Measurements from ENCODE around the gene MMP15.

DNA sequence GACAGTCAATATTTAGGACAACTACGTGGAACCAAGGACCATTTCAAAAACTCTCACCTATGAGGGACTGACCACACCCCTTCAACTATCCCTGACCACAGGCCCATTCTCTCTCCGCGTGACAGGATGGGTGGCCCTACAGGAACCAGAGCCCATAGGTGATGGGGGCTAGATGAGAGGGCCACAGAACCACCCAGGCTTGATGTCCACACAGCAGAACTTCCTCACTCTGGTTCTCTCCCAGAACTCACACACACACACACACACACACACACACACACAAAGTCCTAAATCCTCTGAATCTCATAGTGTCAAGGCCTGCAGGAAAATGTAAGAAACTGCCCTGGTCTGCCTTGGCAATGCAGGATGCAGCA, 26.6 kb upstream of the MMP15 start:
- TF ChIP-seq, protein P1, sequence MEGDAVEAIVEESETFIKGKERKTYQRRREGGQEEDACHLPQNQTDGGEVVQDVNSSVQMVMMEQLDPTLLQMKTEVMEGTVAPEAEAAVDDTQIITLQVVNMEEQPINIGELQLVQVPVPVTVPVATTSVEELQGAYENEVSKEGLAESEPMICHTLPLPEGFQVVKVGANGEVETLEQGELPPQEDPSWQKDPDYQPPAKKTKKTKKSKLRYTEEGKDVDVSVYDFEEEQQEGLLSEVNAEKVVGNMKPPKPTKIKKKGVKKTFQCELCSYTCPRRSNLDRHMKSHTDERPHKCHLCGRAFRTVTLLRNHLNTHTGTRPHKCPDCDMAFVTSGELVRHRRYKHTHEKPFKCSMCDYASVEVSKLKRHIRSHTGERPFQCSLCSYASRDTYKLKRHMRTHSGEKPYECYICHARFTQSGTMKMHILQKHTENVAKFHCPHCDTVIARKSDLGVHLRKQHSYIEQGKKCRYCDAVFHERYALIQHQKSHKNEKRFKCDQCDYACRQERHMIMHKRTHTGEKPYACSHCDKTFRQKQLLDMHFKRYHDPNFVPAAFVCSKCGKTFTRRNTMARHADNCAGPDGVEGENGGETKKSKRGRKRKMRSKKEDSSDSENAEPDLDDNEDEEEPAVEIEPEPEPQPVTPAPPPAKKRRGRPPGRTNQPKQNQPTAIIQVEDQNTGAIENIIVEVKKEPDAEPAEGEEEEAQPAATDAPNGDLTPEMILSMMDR (IDR thresholded peaks at IDR 0.05; ENCODE audit: borderline replicate concordance, extremely low read depth, low read length, poor library complexity, severe bottlenecking), result no peak
- TF ChIP-seq EZH2 (IDR thresholded peaks at IDR 0.05; ENCODE audit: borderline replicate concordance, low read depth, low read length, severe bottlenecking), result no peak

Data from DND-41 (cell line).